HG03064 (cell line): ENCODE measurements around the gene NR3C2.

ENCODE experiments used
- ATAC-seq: cut with Tn5 transposase; IDR thresholded peaks from one replicate; pipeline ENCODE4 v1.9.1; 2021; ENCODE audit warnings: low read depth; ENCODE audit not compliant: unreplicated experiment

The NR3C2 gene

GRCh38 chr4:148373093-148373492 is 69.1 kb downstream of the NR3C2 start:
- no peak for ATAC-seq

- no peak for ATAC-seq
These were observed 72.3 kb downstream of the NR3C2 start for GRCh38 chr4:148369919-148370318.

GRCh38 chr4:148367756-148368155 is 74.5 kb downstream of the NR3C2 start:
- ATAC-seq, result no peak

GRCh38 chr4:148366251-148366650 is 76.0 kb downstream of the NR3C2 start:
- no peak for ATAC-seq

- no peak for ATAC-seq
These were observed 77.7 kb downstream of the NR3C2 start for GRCh38 chr4:148364525-148364924.

- ATAC-seq, result no peak
These were observed 82.4 kb downstream of the NR3C2 start for GRCh38 chr4:148359769-148360168.

GRCh38 chr4:148355442-148356123 is 86.6 kb downstream of the NR3C2 start:
- ATAC-seq, result no peak

- no peak for ATAC-seq
These were observed 88.0 kb downstream of the NR3C2 start for GRCh38 chr4:148354186-148354585.

GRCh38 chr4:148353571-148353970 is 88.6 kb downstream of the NR3C2 start:
- no peak for ATAC-seq

GRCh38 chr4:148349153-148349552 is 93.1 kb downstream of the NR3C2 start:
- ATAC-seq, result no peak

GRCh38 chr4:148346657-148347056 is 95.6 kb downstream of the NR3C2 start:
- ATAC-seq, result no peak

- no peak for ATAC-seq
These were observed 96.7 kb downstream of the NR3C2 start for GRCh38 chr4:148345509-148345908.

- no peak for ATAC-seq
These were observed 97.3 kb downstream of the NR3C2 start for GRCh38 chr4:148344941-148345340.

- ATAC-seq, result no peak
These were observed 97.9 kb downstream of the NR3C2 start for GRCh38 chr4:148344352-148344751.

GRCh38 chr4:148341980-148342800 is 100.0 kb downstream of the NR3C2 start:
- no peak for ATAC-seq

- ATAC-seq, result no peak
These were observed 107.1 kb downstream of the NR3C2 start for GRCh38 chr4:148335133-148335532.

GRCh38 chr4:148333265-148333664 is 108.9 kb downstream of the NR3C2 start:
- no peak for ATAC-seq

GRCh38 chr4:148332486-148332885 is 109.7 kb downstream of the NR3C2 start:
- no peak for ATAC-seq

- ATAC-seq, result no peak
These were observed 111.5 kb downstream of the NR3C2 start for GRCh38 chr4:148330724-148331123.

GRCh38 chr4:148330161-148330560 is 112.1 kb downstream of the NR3C2 start:
- no peak for ATAC-seq

- no peak for ATAC-seq
These were observed 112.5 kb downstream of the NR3C2 start for GRCh38 chr4:148329751-148330150.

- no peak for ATAC-seq
These were observed 114.5 kb downstream of the NR3C2 start for GRCh38 chr4:148327683-148328082.
